RWPE2 (cell line): ENCODE results near the gene UST.

ENCODE experiments used
- ATAC-seq: fragments of 200-7000 bp; cut with Tn5 transposase; 3 replicates; pipeline ENCODE4 v1.9.1; 2021; ENCODE audit warnings: low read depth
- DNase-seq: peaks from one replicate; pipeline ENCODE4 v3.0.0-alpha.2; 2020; ENCODE audit warnings: low spot score
- H3K27ac ChIP-seq: fragments of 450-650 bp; 2 replicates; pipeline ENCODE4 v1.5.1; 2017; ENCODE audit warnings: mild to moderate bottlenecking; ENCODE audit not compliant: poor library complexity, severe bottlenecking
- H3K27me3 ChIP-seq: fragments of 250-450 bp; sonication (Bioruptor Pico); 2 replicates; pipeline ENCODE4 v1.5.1; 2021; ENCODE audit warnings: mild to moderate bottlenecking, moderate library complexity; ENCODE audit not compliant: insufficient read depth, poor library complexity, severe bottlenecking
- H3K36me3 ChIP-seq: fragments of 250-450 bp; sonication (Bioruptor Pico); 2 replicates; pipeline ENCODE4 v1.5.1; 2020; ENCODE audit warnings: low read depth, mild to moderate bottlenecking, moderate library complexity
- H3K4me1 ChIP-seq: fragments of 250-450 bp; sonication (Bioruptor Pico); 2 replicates; pipeline ENCODE4 v1.5.1; 2021; ENCODE audit warnings: mild to moderate bottlenecking, moderate library complexity; ENCODE audit not compliant: insufficient read depth, poor library complexity, severe bottlenecking
- H3K4me3 ChIP-seq: fragments of 250-450 bp; sonication (Bioruptor Pico); 2 replicates; pipeline ENCODE4 v1.5.1; 2021; ENCODE audit warnings: mild to moderate bottlenecking, moderate library complexity; ENCODE audit not compliant: severe bottlenecking
- H3K9me3 ChIP-seq: fragments of 250-450 bp; sonication (Bioruptor Pico); 2 replicates; pipeline ENCODE4 v1.5.1; 2021; ENCODE audit warnings: mild to moderate bottlenecking, moderate library complexity; ENCODE audit not compliant: severe bottlenecking
- TF ChIP-seq, protein P1 (sequence below): fragments of 450-650 bp; IDR thresholded peaks from one replicate; pipeline ENCODE4 v1.5.1; 2017; ENCODE audit warnings: mild to moderate bottlenecking, moderate library complexity; ENCODE audit not compliant: poor library complexity, severe bottlenecking

UST gene

DNA sequence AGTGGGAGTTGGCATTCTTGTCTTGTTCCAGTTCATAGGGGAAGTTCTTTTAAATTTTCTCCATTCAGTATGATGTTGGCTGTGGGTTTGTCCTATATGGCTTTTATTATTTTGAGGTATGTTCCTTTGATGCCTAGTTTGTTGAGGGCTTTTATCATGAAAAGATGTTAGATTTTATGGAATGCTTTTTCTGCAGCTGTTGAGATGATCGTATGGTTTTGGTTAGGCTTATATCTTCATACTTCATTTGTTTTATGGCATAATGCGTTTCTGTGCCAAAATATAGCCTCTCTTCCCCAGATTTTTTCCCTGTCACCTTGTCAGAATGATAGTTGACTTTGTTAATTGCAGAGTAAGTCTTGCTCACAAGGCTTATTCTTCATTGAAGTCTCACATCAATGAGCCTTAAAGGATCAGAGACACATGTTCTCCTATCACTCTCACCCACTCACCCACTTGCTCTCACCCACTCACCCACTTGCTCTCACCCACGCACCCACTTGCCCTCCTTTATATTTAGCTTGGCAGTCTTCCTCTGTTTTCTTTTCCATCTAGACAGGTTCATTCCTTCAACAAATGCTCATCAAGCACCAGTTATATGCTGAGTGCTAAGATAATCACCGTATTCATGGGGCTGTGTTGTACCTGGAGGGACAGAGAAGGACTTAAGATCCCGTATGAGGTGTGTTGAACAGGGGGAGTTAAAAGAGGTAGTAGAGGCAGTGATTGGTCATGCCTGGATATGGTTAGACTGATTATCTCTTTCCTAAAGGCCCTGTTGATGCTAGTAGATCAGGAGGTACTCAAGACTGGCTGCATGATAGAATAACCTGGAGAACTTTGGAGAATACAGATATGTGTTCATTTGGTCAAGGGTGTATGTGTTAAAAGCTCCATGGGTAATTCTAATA lies 19.3 kb downstream of the UST start:
- TF ChIP-seq, protein P1, sequence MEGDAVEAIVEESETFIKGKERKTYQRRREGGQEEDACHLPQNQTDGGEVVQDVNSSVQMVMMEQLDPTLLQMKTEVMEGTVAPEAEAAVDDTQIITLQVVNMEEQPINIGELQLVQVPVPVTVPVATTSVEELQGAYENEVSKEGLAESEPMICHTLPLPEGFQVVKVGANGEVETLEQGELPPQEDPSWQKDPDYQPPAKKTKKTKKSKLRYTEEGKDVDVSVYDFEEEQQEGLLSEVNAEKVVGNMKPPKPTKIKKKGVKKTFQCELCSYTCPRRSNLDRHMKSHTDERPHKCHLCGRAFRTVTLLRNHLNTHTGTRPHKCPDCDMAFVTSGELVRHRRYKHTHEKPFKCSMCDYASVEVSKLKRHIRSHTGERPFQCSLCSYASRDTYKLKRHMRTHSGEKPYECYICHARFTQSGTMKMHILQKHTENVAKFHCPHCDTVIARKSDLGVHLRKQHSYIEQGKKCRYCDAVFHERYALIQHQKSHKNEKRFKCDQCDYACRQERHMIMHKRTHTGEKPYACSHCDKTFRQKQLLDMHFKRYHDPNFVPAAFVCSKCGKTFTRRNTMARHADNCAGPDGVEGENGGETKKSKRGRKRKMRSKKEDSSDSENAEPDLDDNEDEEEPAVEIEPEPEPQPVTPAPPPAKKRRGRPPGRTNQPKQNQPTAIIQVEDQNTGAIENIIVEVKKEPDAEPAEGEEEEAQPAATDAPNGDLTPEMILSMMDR = no peak
- ATAC-seq (no peak), DNase-seq (no peak)
- Histone ChIP-seq H3K4me1 (no peaks in the 10 kb centered on the region), H3K36me3 (no peaks in the 10 kb centered on the region), H3K9me3 (no peaks in the 10 kb centered on the region), H3K27ac (no peak overlapping the region), H3K27me3 (no peaks in the 10 kb centered on the region), H3K4me3 (no peak overlapping the region)

DNA sequence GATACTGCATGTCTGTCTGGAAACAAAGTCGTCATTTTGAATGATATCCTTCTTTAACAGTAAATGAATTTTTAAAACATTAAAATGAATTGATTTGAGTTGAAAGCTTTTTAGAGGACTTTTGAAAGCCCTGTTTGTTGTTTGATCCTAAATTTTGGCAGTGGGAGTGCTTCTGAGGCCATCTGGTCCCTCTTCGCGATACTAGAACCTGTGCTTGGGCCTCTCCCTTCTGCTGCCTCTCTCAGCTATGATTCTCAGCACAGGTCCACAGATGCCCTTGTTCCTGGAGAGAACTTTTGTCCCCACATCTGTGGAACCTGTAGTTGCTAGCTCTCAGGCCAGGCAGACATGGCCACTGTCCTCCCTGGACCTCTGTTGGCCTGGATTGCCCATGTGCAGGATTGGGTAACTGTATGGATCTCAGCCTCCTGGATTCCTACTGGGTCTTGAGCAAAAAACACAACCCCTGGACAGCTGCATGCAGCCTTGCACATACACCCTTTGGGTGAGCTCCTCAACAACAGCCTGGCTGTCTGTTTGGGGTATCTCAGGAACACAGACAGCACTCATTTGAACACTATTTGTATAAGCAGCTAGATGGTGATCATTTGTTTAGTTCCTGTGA lies 21.9 kb downstream of the UST start:
- TF ChIP-seq, protein P1 = no peak
- no peak overlapping the region for H3K4me3 ChIP-seq
- no peaks in the 10 kb centered on the region for H3K36me3 ChIP-seq
- no peak for DNase-seq
- H3K4me1 ChIP-seq = no peaks in the 10 kb centered on the region
- ATAC-seq = no peak
- H3K9me3 ChIP-seq = no peaks in the 10 kb centered on the region
- H3K27me3 ChIP-seq = no peaks in the 10 kb centered on the region
- no peak overlapping the region for H3K27ac ChIP-seq

DNA sequence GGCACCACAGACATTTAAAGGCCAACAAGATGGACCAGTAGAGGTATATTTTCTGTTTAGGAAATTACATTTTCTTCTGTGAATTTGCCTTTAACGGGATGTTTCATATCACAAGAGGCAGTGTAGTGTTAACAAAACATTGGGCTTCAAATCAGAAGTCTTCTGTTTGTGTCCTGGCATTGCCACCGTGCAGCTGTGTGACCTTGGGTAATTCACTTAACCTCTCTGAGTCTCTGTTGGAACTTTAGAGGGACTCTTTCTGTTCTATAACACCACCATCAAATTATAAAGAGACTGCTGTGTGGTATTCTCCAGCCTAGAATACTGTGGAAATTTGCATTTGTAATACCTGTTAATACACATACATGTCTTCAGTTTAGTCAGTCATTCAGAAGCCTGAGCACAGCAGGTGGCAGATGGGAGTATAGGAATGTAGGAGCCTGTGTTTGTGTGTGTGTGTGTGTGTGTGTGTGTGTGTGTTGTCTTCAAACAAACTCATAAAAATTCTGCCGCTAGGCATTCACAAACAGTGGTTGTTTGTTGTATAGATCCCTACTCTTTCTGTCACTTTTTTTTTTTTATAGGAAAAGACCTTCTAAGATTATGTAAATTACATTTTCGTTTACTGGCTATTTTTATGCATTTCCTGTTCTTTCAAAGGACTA lies 22.6 kb downstream of the UST start:
- no peaks in the 10 kb centered on the region for H3K9me3 ChIP-seq
- TF ChIP-seq, protein P1 = no peak
- no peaks in the 10 kb centered on the region for H3K4me1 ChIP-seq
- no peaks in the 10 kb centered on the region for H3K36me3 ChIP-seq
- no peak overlapping the region for H3K4me3 ChIP-seq
- DNase-seq (no peak), ATAC-seq (no peak)
- no peak overlapping the region for H3K27ac ChIP-seq
- no peaks in the 10 kb centered on the region for H3K27me3 ChIP-seq

DNA sequence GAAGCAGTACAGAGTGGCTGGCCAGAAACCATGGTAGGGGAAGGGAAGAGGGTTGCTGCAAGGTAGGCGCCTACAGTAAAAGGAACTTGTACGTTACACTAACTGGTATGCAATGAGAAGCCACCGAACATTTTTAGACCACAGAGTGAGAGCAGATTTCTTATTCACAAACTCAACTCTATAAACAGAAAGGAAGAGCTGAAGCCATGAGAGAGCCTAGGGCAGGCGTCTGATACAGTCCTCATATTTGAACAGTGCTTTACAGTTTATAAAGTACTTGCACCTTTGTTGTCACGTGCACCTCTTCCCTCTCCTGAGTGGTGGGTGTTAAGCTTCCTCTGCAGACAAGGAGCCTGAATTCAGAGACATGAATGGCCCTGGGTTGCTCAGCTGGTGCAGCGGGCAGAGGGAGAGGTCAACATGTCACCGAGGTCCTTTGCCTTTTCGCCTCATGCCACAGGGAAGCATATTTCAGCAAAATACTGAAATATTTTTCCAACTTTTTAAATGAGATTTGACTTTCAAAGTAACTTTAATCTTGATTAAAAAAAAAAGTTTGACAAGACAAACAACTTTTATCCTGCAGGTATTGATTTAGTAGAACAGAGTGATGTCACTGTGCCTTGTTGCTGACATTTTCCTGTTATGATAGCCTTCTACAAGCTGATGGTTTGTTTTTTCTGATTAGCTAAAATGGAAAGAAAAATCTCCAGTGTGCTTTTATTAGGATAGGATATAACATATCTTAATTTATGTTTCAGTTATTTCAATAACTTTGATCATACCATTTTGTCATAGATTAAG lies 23.8 kb downstream of the UST start:
- Histone ChIP-seq H3K4me1 (no peaks in the 10 kb centered on the region), H3K4me3 (no peak overlapping the region), H3K27me3 (no peaks in the 10 kb centered on the region), H3K36me3 (no peaks in the 10 kb centered on the region), H3K9me3 (no peaks in the 10 kb centered on the region), H3K27ac (no peak overlapping the region)
- TF ChIP-seq, protein P1 = no peak
- ATAC-seq (no peak), DNase-seq (no peak)
